HG02798 (cell line): ENCODE data around the gene YIF1A.
A peak's percentile ranks its signal among the peaks of the same experiment; 100 is the strongest.

Experiments used
- ATAC-seq: cut with Tn5 transposase; IDR thresholded peaks from one replicate; pipeline ENCODE4 v1.9.1; 2021; ENCODE audit warnings: mild to moderate bottlenecking; ENCODE audit not compliant: unreplicated experiment, poor library complexity

The YIF1A gene

GRCh38 chr11:66275396-66275795 is 13.5 kb downstream of the YIF1A start:
- no peak for ATAC-seq

- no peak for ATAC-seq
Observed at GRCh38 chr11:66274219-66274618, 14.7 kb downstream of the YIF1A start.

GRCh38 chr11:66272596-66272995 is 16.3 kb downstream of the YIF1A start:
- no peak for ATAC-seq

- no peak for ATAC-seq
Observed at GRCh38 chr11:66271816-66272215, 17.1 kb downstream of the YIF1A start.

- ATAC-seq: no peak
Observed at GRCh38 chr11:66268952-66269905, 19.7 kb downstream of the YIF1A start.

GRCh38 chr11:66268244-66268951 is 20.5 kb downstream of the YIF1A start, which contains the start of gene RAB1B:
RAB1B (plus strand) TSS chr11:66268639; CDS start chr11:66268680, 41 bp downstream.
- peak; percentile 81 for ATAC-seq

GRCh38 chr11:66267379-66268243 is 21.3 kb downstream of the YIF1A start:
- peak; percentile 53 for ATAC-seq

GRCh38 chr11:66267039-66267378 is 21.9 kb downstream of the YIF1A start:
- ATAC-seq: no peak

- ATAC-seq: no peak
Observed at GRCh38 chr11:66266378-66267038, 22.4 kb downstream of the YIF1A start.

GRCh38 chr11:66265531-66266377 is 23.2 kb downstream of the YIF1A start:
- ATAC-seq: no peak

GRCh38 chr11:66264914-66265313 is 24.0 kb downstream of the YIF1A start:
- ATAC-seq: no peak

- ATAC-seq: no peak
Observed at GRCh38 chr11:66264383-66264782, 24.6 kb downstream of the YIF1A start.

- ATAC-seq: no peak
Observed at GRCh38 chr11:66263785-66264184, 25.2 kb downstream of the YIF1A start.

- no peak for ATAC-seq
Observed at GRCh38 chr11:66263231-66263630, 25.7 kb downstream of the YIF1A start.

- ATAC-seq: no peak
Observed at GRCh38 chr11:66262696-66263095, 26.2 kb downstream of the YIF1A start.

GRCh38 chr11:66262191-66262590 is 26.8 kb downstream of the YIF1A start:
- ATAC-seq: no peak

GRCh38 chr11:66261578-66261977 is 27.4 kb downstream of the YIF1A start:
- no peak for ATAC-seq

- ATAC-seq: no peak
Observed at GRCh38 chr11:66259956-66260355, 29.0 kb downstream of the YIF1A start.

GRCh38 chr11:66259225-66259624 is 29.7 kb downstream of the YIF1A start:
- ATAC-seq: no peak
